Immature natural killer cell (primary cell): ENCODE data around the gene DDAH1. TPM values are rescaled to one million over a fixed set of nuclear protein-coding genes. Genes with fewer than 3 reads are reported as not detected.

ENCODE experiments used
- DNase-seq, 3 donors: peaks; one replicate each; pipeline ENCODE4 v3.0.0; 2022; ENCODE audit warnings: mixed read lengths in 1 of 3
- H3K27ac Mint-ChIP-seq, 6 donors: one replicate each; pipeline ENCODE4 v1.8.0; 2020; ENCODE audit warnings: mixed read lengths in 6 of 6, mild to moderate bottlenecking in 5 of 6, inconsistent platforms in 4 of 6, moderate library complexity in 3 of 6
- H3K27me3 Mint-ChIP-seq, 3 donors: one replicate each; pipeline ENCODE4 v1.8.0; 2020 to 2021; ENCODE audit warnings: low read depth in 3 of 3, mild to moderate bottlenecking in 3 of 3, mixed read lengths in 3 of 3, moderate library complexity in 3 of 3, inconsistent platforms in 1 of 3
- H3K36me3 Mint-ChIP-seq, 3 donors: one replicate each; pipeline ENCODE4 v1.8.0; 2020; ENCODE audit warnings: mixed read lengths in 3 of 3, inconsistent platforms in 2 of 3, mild to moderate bottlenecking in 2 of 3
- H3K4me1 Mint-ChIP-seq, 2 donors: one replicate each; pipeline ENCODE4 v1.8.0; 2020; ENCODE audit warnings: inconsistent platforms in 2 of 2, mild to moderate bottlenecking in 2 of 2, mixed read lengths in 2 of 2, moderate library complexity in 1 of 2
- H3K4me3 Mint-ChIP-seq, 5 donors: one replicate each; pipeline ENCODE4 v1.8.0; 2020; ENCODE audit warnings: mild to moderate bottlenecking in 5 of 5, mixed read lengths in 5 of 5, inconsistent platforms in 3 of 5, moderate library complexity in 3 of 5
- H3K9me3 Mint-ChIP-seq, 6 donors: one replicate each; pipeline ENCODE4 v1.8.0; 2020; ENCODE audit warnings: mild to moderate bottlenecking in 6 of 6, mixed read lengths in 6 of 6, inconsistent platforms in 4 of 6, moderate library complexity in 3 of 6
- polyA plus RNA-seq, 3 donors: library from polyadenylated mRNA; unstranded; fragments of 300-500 nt; fragmentation: Illumina TruSeq; gene quantifications; one replicate each; pipeline ENCODE4 v1.2.3, GENCODE V29; 2021

Gene DDAH1
- polyA plus RNA-seq, 3 donors from 2014 or later: not detected

DNA sequence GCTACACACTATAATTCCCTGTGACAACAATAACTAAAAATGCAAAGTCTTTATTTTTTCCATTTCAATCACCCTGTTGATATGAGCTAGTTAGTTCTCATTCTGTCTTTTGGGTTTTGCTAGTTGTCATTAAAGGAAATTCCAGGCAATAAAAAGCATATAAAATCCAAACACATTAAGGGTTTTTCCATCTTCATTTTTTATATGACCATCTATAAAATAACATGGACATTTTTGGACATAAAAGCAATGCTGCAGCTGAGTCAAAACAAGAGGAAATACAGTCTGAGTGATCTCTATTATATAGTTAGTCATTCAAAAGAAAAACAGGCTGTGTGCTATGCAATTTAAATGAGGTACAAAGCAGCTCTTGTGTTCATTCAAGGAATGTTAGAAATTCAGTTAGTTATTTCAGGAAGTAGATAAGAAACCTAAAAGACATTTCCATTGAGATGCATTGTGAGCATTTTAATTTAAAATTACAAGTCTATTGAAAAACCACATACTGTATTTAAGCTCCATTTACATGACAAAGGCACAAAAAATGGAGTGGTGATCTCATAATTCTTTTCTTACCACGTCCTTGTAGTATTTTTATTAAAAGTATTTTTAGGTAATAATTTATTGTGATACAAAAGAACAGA, 121.2 kb downstream of the DDAH1 start:
- H3K4me3 Mint-ChIP-seq: no peak overlapping the region
- H3K27me3 Mint-ChIP-seq: peaks cover 0 to 9% (median 3%) of the 10 kb centered on the region in 3 donors
- no peak for DNase-seq
- peaks cover 0 to 2% (median 0%) of the 10 kb centered on the region in 6 donors for H3K9me3 Mint-ChIP-seq
- H3K27ac Mint-ChIP-seq: no peak overlapping the region
- H3K36me3 Mint-ChIP-seq: no peaks in the 10 kb centered on the region
- no peaks in the 10 kb centered on the region for H3K4me1 Mint-ChIP-seq

DNA sequence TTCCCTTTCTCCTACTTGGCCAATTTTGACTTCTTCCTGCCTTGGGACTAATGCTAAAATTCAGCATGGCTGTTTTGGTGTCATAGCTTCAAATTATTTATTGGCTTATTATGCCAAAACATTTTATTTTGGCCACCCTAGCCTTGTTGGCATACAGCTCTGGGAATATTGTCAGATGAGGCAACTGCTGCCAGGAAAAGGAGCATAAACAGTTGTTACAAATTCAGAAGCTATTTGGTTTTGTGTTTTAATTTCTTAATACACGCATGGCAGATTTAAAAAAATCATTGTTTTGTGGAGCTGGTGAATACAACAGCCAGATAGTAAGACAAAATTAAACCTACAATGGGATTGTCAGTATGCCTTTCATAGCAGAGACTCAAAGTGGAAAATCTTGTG, 121.7 kb downstream of the DDAH1 start:
- H3K36me3 Mint-ChIP-seq: no peaks in the 10 kb centered on the region
- H3K9me3 Mint-ChIP-seq: peaks cover 0 to 2% (median 0%) of the 10 kb centered on the region in 6 donors
- no peak overlapping the region for H3K27ac Mint-ChIP-seq
- H3K27me3 Mint-ChIP-seq: peaks cover 0 to 9% (median 3%) of the 10 kb centered on the region in 3 donors
- no peaks in the 10 kb centered on the region for H3K4me1 Mint-ChIP-seq
- no peak overlapping the region for H3K4me3 Mint-ChIP-seq
- DNase-seq: no peak

DNA sequence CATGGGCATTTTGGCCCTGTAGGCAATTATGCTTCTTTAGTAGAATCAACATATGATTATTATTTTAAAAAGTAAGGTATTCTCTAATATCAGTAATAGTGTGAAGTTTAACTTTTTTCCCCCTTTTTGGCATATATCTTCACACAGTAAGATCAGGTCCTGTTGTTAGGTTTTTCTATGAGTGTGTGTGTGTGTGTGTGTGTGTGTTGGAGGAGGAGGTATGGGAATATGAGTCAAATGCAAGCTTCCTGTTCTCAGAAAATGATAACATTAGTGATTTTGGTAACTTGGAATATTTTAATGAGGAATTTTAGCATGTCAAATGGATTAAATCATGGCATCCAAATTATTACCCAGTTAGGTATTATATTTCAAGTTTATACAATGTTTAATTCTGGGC, 122.8 kb downstream of the DDAH1 start:
- Mint-ChIP-seq H3K4me3 (no peak overlapping the region), H3K27me3 (peaks cover 0 to 9% (median 3%) of the 10 kb centered on the region in 3 donors), H3K4me1 (no peaks in the 10 kb centered on the region), H3K27ac (no peak overlapping the region), H3K9me3 (peaks cover 0 to 2% (median 0%) of the 10 kb centered on the region in 6 donors), H3K36me3 (no peaks in the 10 kb centered on the region)
- DNase-seq: no peak

DNA sequence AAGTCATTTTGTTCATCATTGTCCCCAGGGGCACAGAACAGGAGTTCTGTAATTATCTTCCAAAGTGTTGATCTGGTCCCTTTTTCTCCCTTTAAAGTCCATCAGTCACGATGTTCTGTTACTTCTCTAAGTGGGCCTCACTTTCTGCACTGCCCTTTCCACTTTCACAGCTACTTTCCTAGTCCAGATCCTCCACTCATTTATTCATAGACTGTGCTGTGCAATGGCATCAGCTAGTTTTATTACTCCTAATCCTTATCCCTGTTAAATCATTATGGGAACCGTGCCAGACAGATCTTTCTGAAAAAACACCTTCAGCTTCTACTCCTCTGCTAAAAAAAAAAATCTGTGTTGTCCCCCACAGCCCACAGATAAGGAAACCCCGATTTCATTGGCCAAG, 124.5 kb downstream of the DDAH1 start:
- no peaks in the 10 kb centered on the region for H3K4me1 Mint-ChIP-seq
- H3K27ac Mint-ChIP-seq: no peak overlapping the region
- no peak for DNase-seq
- H3K9me3 Mint-ChIP-seq: peaks cover 0 to 2% (median 0%) of the 10 kb centered on the region in 6 donors
- H3K27me3 Mint-ChIP-seq: peaks cover 4 to 8% (median 6%) of the 10 kb centered on the region in 3 donors
- no peak overlapping the region for H3K4me3 Mint-ChIP-seq
- no peaks in the 10 kb centered on the region for H3K36me3 Mint-ChIP-seq

DNA sequence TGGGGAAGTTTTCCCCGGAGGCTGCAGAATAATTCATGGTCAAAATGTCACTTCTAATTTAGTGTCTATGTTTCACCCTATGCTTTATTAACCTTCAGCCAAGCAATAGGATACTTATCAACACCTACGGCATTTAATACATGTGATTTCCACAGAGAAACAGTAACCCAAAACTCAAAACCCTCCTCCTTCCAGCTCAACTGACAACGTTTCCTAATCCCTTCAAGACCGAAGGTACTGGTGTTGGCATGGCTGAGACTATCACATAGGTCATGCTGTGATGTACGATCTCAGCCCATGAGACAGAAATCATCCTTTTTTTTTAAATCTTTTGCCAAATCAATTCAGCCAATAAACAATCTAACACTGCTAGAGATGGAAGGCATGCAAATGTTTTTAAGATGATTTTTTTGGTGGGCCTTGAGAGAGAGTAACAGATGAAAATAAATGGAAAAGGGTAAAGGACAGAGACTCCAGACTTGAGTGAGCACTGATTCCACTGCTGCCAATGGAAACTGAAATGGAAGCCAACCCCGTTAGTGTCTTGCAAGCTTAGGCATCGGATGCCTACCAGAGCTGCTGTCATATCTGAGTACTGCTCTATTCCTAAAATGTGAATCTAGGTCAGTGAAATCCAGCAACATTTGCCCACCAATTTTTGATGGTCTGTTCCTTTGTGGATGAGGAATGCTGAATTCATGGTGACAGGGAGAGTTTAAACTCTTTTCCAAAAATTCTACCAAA, 125.1 kb downstream of the DDAH1 start:
- Mint-ChIP-seq H3K27ac (no peak overlapping the region), H3K4me1 (peaks cover 0 to 3% of the 10 kb centered on the region in 2 donors), H3K27me3 (peaks cover 4 to 8% (median 6%) of the 10 kb centered on the region in 3 donors), H3K4me3 (no peak overlapping the region), H3K9me3 (peaks cover 0 to 2% (median 0%) of the 10 kb centered on the region in 6 donors), H3K36me3 (no peaks in the 10 kb centered on the region)
- no peak for DNase-seq

DNA sequence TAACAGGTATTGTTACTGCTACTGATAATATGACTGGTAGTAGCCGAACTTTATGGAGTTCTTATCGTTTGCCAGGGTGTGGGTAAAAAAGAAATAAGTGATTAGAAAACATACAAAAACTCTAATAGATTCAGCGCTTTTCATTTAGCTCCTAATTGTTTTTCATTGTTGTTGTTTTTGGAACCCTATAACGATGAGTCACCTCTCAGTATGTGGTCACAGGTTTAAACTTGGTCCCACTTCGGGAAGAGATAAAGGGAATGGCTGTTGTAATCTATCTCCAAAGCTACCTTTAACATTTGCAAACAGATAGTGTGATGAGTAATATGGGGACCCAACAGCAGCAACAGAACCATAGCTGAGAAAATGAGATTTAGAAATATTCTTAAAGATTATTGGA, 125.9 kb downstream of the DDAH1 start:
- Mint-ChIP-seq H3K27ac (no peak overlapping the region), H3K4me3 (no peak overlapping the region), H3K27me3 (peaks cover 4 to 8% (median 6%) of the 10 kb centered on the region in 3 donors), H3K4me1 (peaks cover 0 to 5% of the 10 kb centered on the region in 2 donors), H3K36me3 (peaks cover 0 to 1% (median 0%) of the 10 kb centered on the region in 3 donors), H3K9me3 (peaks cover 2 to 6% (median 5%) of the 10 kb centered on the region in 6 donors)
- DNase-seq: no peak

DNA sequence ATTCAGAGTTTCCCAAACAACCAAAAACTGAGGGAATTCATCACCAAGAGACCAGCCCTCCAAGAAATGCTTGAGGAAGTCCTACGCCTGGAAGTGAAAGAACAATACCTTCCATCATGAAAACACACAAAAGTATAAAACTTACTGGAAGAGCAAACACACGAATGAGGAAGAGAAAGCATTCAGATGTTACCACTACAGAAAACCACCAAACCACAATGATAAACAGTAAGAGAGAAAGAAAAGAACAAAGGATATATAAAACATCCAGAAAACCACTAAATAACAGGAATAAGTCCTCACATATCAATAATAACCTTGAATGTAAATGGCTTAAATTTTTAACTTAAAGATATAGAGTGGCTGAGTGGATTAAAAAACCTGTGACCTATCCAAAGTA, 130.0 kb downstream of the DDAH1 start:
- H3K4me1 Mint-ChIP-seq: peaks cover 0 to 5% of the 10 kb centered on the region in 2 donors
- H3K36me3 Mint-ChIP-seq: peaks cover 0 to 17% (median 10%) of the 10 kb centered on the region in 3 donors
- no peak overlapping the region for H3K4me3 Mint-ChIP-seq
- peaks cover 4 to 18% (median 9%) of the 10 kb centered on the region in 3 donors for H3K27me3 Mint-ChIP-seq
- H3K27ac Mint-ChIP-seq: no peak overlapping the region
- H3K9me3 Mint-ChIP-seq: peaks cover 9 to 23% (median 16%) of the 10 kb centered on the region in 6 donors
- DNase-seq: no peak

DNA sequence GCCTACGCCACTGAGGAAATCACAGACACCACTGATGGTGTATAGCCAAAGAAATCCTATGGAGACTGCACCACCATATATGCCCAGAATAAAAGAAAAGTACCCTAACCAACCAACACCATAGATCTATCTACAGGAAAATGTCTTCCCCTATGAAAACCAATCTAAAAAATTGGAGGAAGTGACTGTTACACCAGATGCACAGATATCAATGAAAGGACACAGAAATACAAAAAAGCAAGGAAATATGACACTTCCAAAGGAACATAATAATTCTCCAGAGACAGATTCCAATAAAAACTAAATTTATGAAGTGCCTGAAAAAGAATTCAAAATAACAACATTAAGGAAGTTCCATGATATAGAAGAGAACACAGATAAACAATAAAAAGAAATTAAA, 131.8 kb downstream of the DDAH1 start:
- peaks cover 9 to 23% (median 16%) of the 10 kb centered on the region in 6 donors for H3K9me3 Mint-ChIP-seq
- peaks cover 4 to 16% (median 9%) of the 10 kb centered on the region in 3 donors for H3K27me3 Mint-ChIP-seq
- H3K4me1 Mint-ChIP-seq: peaks cover 0 to 5% of the 10 kb centered on the region in 2 donors
- no peak for DNase-seq
- H3K36me3 Mint-ChIP-seq: peaks cover 0 to 17% (median 10%) of the 10 kb centered on the region in 3 donors
- no peak overlapping the region for H3K4me3 Mint-ChIP-seq
- H3K27ac Mint-ChIP-seq: no peak overlapping the region

DNA sequence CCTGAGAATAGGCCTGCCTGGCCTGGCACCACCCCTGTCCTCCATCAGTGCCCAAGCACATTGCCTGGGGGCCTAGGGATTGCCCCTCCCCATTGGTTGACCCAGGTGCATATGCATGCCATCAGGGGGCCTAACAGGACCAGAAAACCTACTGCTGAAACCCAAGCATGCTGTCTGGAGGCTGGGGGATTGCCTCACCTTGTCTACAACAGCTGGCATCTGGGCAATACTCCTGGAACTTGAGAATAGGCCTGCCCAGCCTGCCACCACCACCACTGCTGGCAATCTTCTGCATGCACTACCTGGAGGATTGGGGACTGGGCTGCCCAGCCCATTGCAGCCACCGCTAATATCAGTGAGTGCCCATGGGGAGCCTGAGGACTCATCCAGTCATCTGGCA, 132.4 kb downstream of the DDAH1 start:
- Mint-ChIP-seq H3K27me3 (peaks cover 4 to 16% (median 9%) of the 10 kb centered on the region in 3 donors), H3K9me3 (peaks cover 9 to 23% (median 16%) of the 10 kb centered on the region in 6 donors), H3K4me1 (peaks cover 0 to 5% of the 10 kb centered on the region in 2 donors), H3K4me3 (no peak overlapping the region), H3K27ac (no peak overlapping the region), H3K36me3 (peaks cover 0 to 17% (median 10%) of the 10 kb centered on the region in 3 donors)
- no peak for DNase-seq

DNA sequence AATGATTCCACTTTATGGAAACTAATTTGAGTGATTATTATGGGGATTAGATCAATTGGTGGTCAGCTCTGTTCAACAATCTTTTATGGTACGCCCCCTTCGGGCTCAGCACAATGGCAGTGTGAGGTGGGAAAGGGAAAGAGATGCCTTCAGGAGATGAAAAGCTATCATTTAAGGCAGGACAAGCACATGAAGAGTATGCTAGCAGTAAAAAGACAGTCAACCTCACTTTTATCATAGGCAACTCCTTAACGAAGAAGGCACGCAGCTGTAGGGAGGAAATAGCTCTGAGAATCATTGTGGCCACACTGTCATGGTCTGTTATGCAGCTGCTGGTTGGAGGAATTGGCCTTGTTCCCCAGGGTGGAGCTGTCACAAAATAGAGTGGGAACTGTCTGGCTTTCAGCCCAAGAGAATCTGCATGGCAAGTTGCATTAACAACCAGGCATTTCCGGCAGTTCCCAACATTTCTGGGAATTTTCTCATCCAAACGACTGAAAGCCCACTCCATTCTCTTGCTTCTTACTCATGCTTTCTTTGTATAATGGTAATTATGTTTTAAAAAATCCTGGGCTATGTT, 134.2 kb downstream of the DDAH1 start:
- Mint-ChIP-seq H3K27ac (no peak overlapping the region), H3K9me3 (peaks cover 9 to 23% (median 16%) of the 10 kb centered on the region in 6 donors), H3K27me3 (peaks cover 2 to 12% (median 10%) of the 10 kb centered on the region in 3 donors), H3K4me3 (no peak overlapping the region), H3K36me3 (peaks cover 0 to 17% (median 10%) of the 10 kb centered on the region in 3 donors), H3K4me1 (peaks cover 0 to 5% of the 10 kb centered on the region in 2 donors)
- DNase-seq: no peak

DNA sequence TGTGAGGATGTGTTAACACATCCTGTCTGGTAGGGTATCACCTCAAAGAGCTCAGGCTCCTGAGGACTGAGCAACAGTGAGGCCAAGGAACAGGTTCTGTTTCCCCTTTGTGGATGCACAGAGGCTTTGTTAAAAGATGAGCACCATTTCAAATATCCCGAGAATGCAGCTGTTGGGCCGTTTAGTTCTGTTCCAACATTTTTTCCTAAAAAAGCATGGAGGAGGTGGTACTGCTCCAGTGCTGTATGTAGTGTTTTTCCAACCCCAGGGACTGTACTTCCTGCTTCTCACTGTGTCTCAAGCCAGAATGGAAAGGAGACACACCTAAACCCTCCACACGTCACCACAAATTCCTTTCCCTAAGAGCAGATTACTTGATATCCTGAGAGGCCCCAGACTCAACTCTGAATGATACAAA, 134.7 kb downstream of the DDAH1 start:
- Mint-ChIP-seq H3K27ac (no peak overlapping the region), H3K4me1 (peaks cover 0 to 5% of the 10 kb centered on the region in 2 donors), H3K9me3 (peaks cover 9 to 23% (median 16%) of the 10 kb centered on the region in 6 donors), H3K27me3 (peaks cover 2 to 17% (median 13%) of the 10 kb centered on the region in 3 donors), H3K4me3 (no peak overlapping the region), H3K36me3 (peaks cover 0 to 17% (median 10%) of the 10 kb centered on the region in 3 donors)
- DNase-seq: no peak

DNA sequence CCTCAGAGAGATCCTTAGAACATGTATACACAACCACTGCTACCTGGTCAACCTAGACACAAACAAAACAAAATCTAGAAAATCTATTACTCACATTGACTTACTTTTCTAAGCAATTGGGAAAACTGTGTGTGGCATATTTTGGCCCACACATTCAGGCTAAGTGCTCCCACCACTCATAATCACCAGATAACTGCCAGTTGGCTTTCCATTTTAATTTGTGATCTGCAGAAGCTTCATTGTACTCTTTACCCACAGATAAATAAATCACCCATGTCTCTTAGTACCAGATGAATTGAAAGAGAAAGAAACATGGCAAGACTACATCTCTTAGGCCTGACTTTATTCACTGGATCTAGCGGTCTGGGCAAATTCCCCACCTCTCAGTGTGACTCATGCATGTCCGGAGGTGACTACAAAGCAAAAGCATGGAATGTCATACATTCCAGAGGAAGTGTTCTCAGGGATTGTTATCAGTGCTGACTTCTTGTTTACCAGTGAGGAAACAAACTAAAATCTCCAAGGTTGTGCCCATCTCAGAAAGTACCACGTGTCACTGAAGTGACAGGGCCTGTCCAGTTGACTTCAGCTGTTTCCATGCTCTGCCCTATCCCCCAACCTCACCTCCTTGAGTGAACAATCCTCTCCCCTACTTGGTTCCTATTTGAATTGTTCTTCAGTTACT, 136.1 kb downstream of the DDAH1 start:
- no peak overlapping the region for H3K27ac Mint-ChIP-seq
- H3K36me3 Mint-ChIP-seq: peaks cover 0 to 14% (median 9%) of the 10 kb centered on the region in 3 donors
- no peak for DNase-seq
- no peaks in the 10 kb centered on the region for H3K4me1 Mint-ChIP-seq
- H3K9me3 Mint-ChIP-seq: peaks cover 6 to 15% (median 10%) of the 10 kb centered on the region in 6 donors
- H3K4me3 Mint-ChIP-seq: no peak overlapping the region
- peaks cover 2 to 15% (median 13%) of the 10 kb centered on the region in 3 donors for H3K27me3 Mint-ChIP-seq

DNA sequence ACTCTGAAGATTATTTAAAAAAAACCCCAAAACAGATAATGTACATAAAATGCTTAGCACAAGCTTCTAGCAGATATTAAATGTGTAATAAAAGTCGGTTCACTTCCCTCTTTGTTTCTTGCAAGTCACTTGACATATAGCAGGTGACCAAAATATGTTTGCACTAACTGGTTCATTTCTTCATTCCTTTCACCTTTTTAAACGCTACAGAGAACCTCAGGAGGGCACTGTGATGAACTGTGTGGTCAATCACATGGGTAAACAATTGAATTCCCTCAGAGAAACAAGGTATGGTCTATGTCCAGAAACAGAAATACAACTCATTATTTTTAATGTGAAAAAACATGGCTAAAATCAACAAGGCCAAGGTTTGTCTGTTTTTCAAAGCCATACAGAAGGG, 137.2 kb downstream of the DDAH1 start:
- Mint-ChIP-seq H3K4me1 (no peaks in the 10 kb centered on the region), H3K36me3 (peaks cover 0 to 4% (median 0%) of the 10 kb centered on the region in 3 donors), H3K4me3 (no peak overlapping the region), H3K27ac (no peak overlapping the region), H3K27me3 (peaks cover 2 to 14% (median 11%) of the 10 kb centered on the region in 3 donors), H3K9me3 (peaks cover 0 to 6% (median 0%) of the 10 kb centered on the region in 6 donors)
- DNase-seq: no peak
